Mammary epithelial cell (primary cell): ENCODE measurements around the gene HDAC4.

Experiments used
- CTCF ChIP-seq, 2 donors: IDR thresholded peaks in 1 of 2; conservative IDR thresholded peaks in 1 of 2; 2 replicates each; pipeline ENCODE4 v1.5.1; 2011 to 2012; ENCODE audit warnings: inconsistent platforms in 2 of 2, low read length in 2 of 2, mild to moderate bottlenecking in 2 of 2, control low read depth in 1 of 2, low read depth in 1 of 2; ENCODE audit not compliant: insufficient read depth in 1 of 2; ENCODE audit errors: extremely low read depth in 1 of 2
- EZH2 ChIP-seq: IDR thresholded peaks from 2 replicates; pipeline ENCODE4 v1.6.1; 2012; ENCODE audit warnings: low read length, inconsistent platforms, borderline replicate concordance

- TF ChIP-seq CTCF (conservative IDR thresholded peaks at IDR 0.05 in 1 of 2, IDR thresholded peaks at IDR 0.05 in 1 of 2; ENCODE audit: extremely low read depth in 1 of 2, insufficient read depth in 1 of 2, low read depth in 1 of 2, low read length in 2 of 2) (no peak), EZH2 (no peak)
Observed at GRCh38 chr2:239118675-239119211, 282.1 kb downstream of the HDAC4 start.
